Measurements from ENCODE around the gene NDUFB8.

NDUFB8 gene

GRCh38 chr10:100508691-100509150 lies 20.9 kb downstream of the NDUFB8 start:
- DNase-seq (ENCODE audit: low read depth): peak; percentile 73
- peak; percentile 71 for TF ChIP-seq CTCF (IDR thresholded peaks at IDR 0.05; ENCODE audit: insufficient read depth, low read depth, low read length, missing control alignments)
- H3K4me3 ChIP-seq (ENCODE audit: low read length): no peak overlapping the region

- TF ChIP-seq CTCF (IDR thresholded peaks at IDR 0.05; ENCODE audit: insufficient read depth, low read depth, low read length, missing control alignments): no peak
- DNase-seq (ENCODE audit: low read depth): no peak
- H3K4me3 ChIP-seq (ENCODE audit: low read length): no peak overlapping the region
Measured at GRCh38 chr10:100508266-100508665, 21.4 kb downstream of the NDUFB8 start.

GRCh38 chr10:100507357-100507732 lies 22.3 kb downstream of the NDUFB8 start:
- DNase-seq (ENCODE audit: low read depth): no peak
- no peak for TF ChIP-seq CTCF (IDR thresholded peaks at IDR 0.05; ENCODE audit: insufficient read depth, low read depth, low read length, missing control alignments)
- H3K4me3 ChIP-seq (ENCODE audit: low read length): no peak overlapping the region

GRCh38 chr10:100506596-100507356 lies 22.9 kb downstream of the NDUFB8 start:
- H3K4me3 ChIP-seq (ENCODE audit: low read length): no peak overlapping the region
- DNase-seq (ENCODE audit: low read depth): peak; percentile 80
- TF ChIP-seq CTCF (IDR thresholded peaks at IDR 0.05; ENCODE audit: insufficient read depth, low read depth, low read length, missing control alignments): no peak

- H3K4me3 ChIP-seq (ENCODE audit: low read length): no peak overlapping the region
- no peak for TF ChIP-seq CTCF (IDR thresholded peaks at IDR 0.05; ENCODE audit: insufficient read depth, low read depth, low read length, missing control alignments)
- DNase-seq (ENCODE audit: low read depth): no peak
Measured at GRCh38 chr10:100505164-100505563, 24.5 kb downstream of the NDUFB8 start.

- DNase-seq (ENCODE audit: low read depth): no peak
- TF ChIP-seq CTCF (IDR thresholded peaks at IDR 0.05; ENCODE audit: insufficient read depth, low read depth, low read length, missing control alignments): no peak
Measured at GRCh38 chr10:100504096-100504495, 25.6 kb downstream of the NDUFB8 start.

More at GRCh38 chr10:100504096-100504495, 25.6 kb downstream of the NDUFB8 start:
- H3K4me3 ChIP-seq (ENCODE audit: low read length): no peak overlapping the region

Data from epithelial cell of esophagus (primary cell).